Measurements from ENCODE around the gene GNAI2.
A peak's percentile ranks its signal among the peaks of the same experiment; 100 is the strongest.
"Not testable (repeated sequence)": the region's sequence is repeated elsewhere in the genome, so short reads cannot be mapped to it uniquely, and the experiment has no call there.

The GNAI2 gene

DNA sequence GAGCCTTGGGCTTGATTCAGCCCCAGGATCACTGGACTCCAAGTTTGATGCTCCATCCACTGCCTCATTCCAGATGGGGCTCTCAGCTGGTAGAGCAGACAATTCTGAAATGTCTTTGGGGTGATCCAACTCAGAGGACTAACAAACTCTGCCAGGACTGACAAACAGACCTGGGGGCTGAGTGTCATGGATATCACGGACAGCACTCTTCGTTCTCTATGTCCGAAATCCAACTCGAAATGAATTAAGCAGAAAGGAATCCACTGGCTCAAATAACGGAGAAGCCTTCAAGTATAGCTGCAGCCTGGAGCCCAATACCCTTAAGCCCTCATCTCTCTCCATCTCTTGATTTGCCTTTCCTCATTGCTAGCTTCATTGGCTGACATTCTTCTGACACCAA lies 16.7 kb upstream of the GNAI2 start:
- no peaks in the 10 kb centered on the region for H3K4me1 ChIP-seq (ENCODE audit: insufficient read depth, low read length)
- no peak overlapping the region for H3K4me3 ChIP-seq (ENCODE audit: low read length)
- H3K27ac ChIP-seq (ENCODE audit: low read length), result no peak overlapping the region
- no peak overlapping the region for H3K9ac ChIP-seq (ENCODE audit: low read depth, low read length)
- H3K9me3 ChIP-seq (ENCODE audit: insufficient read depth, low read depth, low read length), result no peaks in the 10 kb centered on the region
- no peaks in the 10 kb centered on the region for H3K27me3 ChIP-seq (ENCODE audit: insufficient read depth, low read length)
- no peaks in the 10 kb centered on the region for H3K36me3 ChIP-seq (ENCODE audit: insufficient read depth, low read depth, low read length)

DNA sequence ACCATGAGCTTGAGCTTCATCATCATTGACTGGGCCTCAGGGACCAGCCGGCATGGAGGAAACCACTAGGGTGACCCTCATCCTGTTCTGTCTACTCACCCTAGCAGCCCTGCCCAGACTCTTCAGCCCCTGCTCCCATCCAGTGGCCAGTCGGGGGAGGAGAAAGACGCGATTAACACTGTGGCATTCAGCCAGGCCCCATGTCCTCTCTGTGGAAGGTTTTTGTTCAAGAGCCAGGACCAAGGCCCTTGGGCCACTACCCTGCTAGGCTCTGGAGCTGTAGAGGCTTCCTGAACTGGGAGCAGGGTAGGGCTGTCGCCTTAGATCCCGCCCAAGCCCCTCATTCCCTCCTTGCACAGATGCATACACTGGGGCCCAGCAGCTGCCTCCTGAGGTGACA lies 15.9 kb upstream of the GNAI2 start:
- Histone ChIP-seq H3K4me3 (ENCODE audit: low read length) (no peak overlapping the region), H3K27me3 (ENCODE audit: insufficient read depth, low read length) (no peaks in the 10 kb centered on the region; the same call in 1 of the 2 replicates), H3K27ac (ENCODE audit: low read length) (no peak overlapping the region), H3K9me3 (ENCODE audit: insufficient read depth, low read depth, low read length) (no peaks in the 10 kb centered on the region), H3K4me1 (ENCODE audit: insufficient read depth, low read length) (no peaks in the 10 kb centered on the region), H3K9ac (ENCODE audit: low read depth, low read length) (no peak overlapping the region), H3K36me3 (ENCODE audit: insufficient read depth, low read depth, low read length) (no peaks in the 10 kb centered on the region)

GRCh38 chr3:50221051-50221410 lies 15.0 kb upstream of the GNAI2 start:
- Histone ChIP-seq H3K9ac (ENCODE audit: low read depth, low read length) (no peak overlapping the region), H3K4me3 (ENCODE audit: low read length) (no peak overlapping the region), H3K27ac (ENCODE audit: low read length) (no peak overlapping the region), H3K9me3 (ENCODE audit: insufficient read depth, low read depth, low read length) (no peaks in the 10 kb centered on the region), H3K27me3 (ENCODE audit: insufficient read depth, low read length) (no peaks in the 10 kb centered on the region; the same call in 1 of the 2 replicates), H3K36me3 (ENCODE audit: insufficient read depth, low read depth, low read length) (no peaks in the 10 kb centered on the region), H3K4me1 (ENCODE audit: insufficient read depth, low read length) (no peaks in the 10 kb centered on the region)

DNA sequence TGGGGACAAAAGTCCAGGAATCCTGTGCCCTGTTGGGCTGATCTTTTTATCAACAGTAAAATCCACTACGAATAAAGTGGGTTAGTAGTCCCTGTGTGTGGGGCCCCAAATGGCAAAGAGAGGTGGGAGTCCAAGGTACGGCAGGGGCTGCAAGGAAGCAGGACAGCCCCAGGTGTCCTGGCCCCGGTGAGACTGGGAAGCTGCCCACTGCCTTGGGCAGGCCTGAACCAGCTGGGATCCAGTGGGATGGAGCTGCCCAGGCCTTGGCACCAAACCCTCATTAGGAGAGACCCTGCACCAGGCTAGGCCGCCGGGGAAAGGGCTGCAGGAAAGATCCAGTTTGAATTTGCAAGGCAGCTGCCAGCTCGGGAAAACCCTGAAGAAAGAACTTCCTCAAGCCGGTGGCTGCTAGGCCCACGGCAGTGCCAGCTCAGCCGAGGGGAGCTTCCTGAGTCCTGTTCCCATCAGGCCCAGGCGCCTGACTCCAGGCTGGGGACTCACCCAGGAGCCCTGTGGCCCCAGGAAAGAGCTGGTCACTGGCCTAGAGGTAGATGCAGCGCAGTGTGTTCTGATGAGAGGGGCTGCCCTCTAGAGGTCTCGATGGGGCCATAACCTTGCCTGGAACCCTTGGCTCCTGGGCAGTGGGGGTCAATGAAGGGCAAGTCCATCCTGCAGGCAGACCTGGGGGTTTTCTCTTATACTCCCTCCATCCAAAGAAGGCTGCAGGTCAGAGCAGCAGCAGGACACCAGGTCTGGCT lies 14.4 kb upstream of the GNAI2 start:
- Histone ChIP-seq H3K36me3 (ENCODE audit: insufficient read depth, low read depth, low read length) (no peaks in the 10 kb centered on the region), H3K4me1 (ENCODE audit: insufficient read depth, low read length) (no peaks in the 10 kb centered on the region), H3K9ac (ENCODE audit: low read depth, low read length) (no peak overlapping the region), H3K4me3 (ENCODE audit: low read length) (no peak overlapping the region), H3K27me3 (ENCODE audit: insufficient read depth, low read length) (peaks cover 4% of the 10 kb centered on the region; the same call in 1 of the 2 replicates), H3K27ac (ENCODE audit: low read length) (no peak overlapping the region), H3K9me3 (ENCODE audit: insufficient read depth, low read depth, low read length) (no peaks in the 10 kb centered on the region)

GRCh38 chr3:50222169-50222528 lies 13.9 kb upstream of the GNAI2 start:
- Histone ChIP-seq H3K27me3 (ENCODE audit: insufficient read depth, low read length) (peaks cover 10% of the 10 kb centered on the region), H3K27ac (ENCODE audit: low read length) (no peak overlapping the region), H3K9ac (ENCODE audit: low read depth, low read length) (no peak overlapping the region), H3K9me3 (ENCODE audit: insufficient read depth, low read depth, low read length) (no peaks in the 10 kb centered on the region), H3K4me3 (ENCODE audit: low read length) (no peak overlapping the region), H3K36me3 (ENCODE audit: insufficient read depth, low read depth, low read length) (no peaks in the 10 kb centered on the region), H3K4me1 (ENCODE audit: insufficient read depth, low read length) (no peaks in the 10 kb centered on the region)

- Histone ChIP-seq H3K9ac (ENCODE audit: low read depth, low read length) (no peak overlapping the region), H3K27ac (ENCODE audit: low read length) (no peak overlapping the region), H3K4me1 (ENCODE audit: insufficient read depth, low read length) (peaks cover 8% of the 10 kb centered on the region)
These were observed 11.4 kb upstream of the GNAI2 start for GRCh38 chr3:50224639-50225038.

DNA sequence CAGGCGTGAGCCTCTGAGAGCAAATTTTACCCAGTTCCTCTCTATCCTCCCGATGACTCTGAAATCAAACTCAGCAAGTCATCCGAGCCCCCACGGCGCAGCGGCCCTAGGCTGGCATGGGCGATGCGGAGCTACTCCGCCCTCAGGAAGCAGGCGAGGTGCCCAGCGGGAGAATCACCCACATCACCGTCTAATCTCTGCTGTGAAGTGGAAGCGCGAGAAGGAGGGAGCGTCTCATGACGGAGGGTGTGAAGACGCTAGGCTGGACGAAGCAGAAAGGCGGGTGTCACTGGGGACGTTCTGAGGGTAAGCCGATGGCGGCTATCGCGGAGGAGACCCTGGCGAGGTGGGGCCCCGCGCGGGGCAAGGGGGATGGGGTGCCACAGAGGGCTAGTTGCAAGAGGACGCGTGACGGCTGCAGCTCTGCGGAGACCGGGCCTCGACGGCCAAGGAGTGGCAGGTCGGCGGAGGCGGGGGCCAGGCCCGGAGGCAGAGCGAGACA lies 9.1 kb upstream of the GNAI2 start:
- Histone ChIP-seq H3K9me3 (ENCODE audit: insufficient read depth, low read depth, low read length) (no peaks in the 10 kb centered on the region), H3K9ac (ENCODE audit: low read depth, low read length) (peak overlapping the region; percentile 79; the same call in 1 of the 2 replicates), H3K27me3 (ENCODE audit: insufficient read depth, low read length) (peaks cover 10% of the 10 kb centered on the region), H3K27ac (ENCODE audit: low read length) (no peak overlapping the region), H3K4me3 (ENCODE audit: low read length) (peak overlapping the region; percentile 75), H3K36me3 (ENCODE audit: insufficient read depth, low read depth, low read length) (no peaks in the 10 kb centered on the region), H3K4me1 (ENCODE audit: insufficient read depth, low read length) (peaks cover 8% of the 10 kb centered on the region)

More at GRCh38 chr3:50224639-50225038, 11.4 kb upstream of the GNAI2 start:
- Histone ChIP-seq H3K36me3 (ENCODE audit: insufficient read depth, low read depth, low read length) (no peaks in the 10 kb centered on the region), H3K27me3 (ENCODE audit: insufficient read depth, low read length) (peaks cover 10% of the 10 kb centered on the region), H3K4me3 (ENCODE audit: low read length) (no peak overlapping the region), H3K9me3 (ENCODE audit: insufficient read depth, low read depth, low read length) (no peaks in the 10 kb centered on the region)

- no peaks in the 10 kb centered on the region for H3K36me3 ChIP-seq (ENCODE audit: insufficient read depth, low read depth, low read length)
- H3K4me3 ChIP-seq (ENCODE audit: low read length), result peak overlapping the region; percentile 97
- peaks cover 8% of the 10 kb centered on the region for H3K4me1 ChIP-seq (ENCODE audit: insufficient read depth, low read length)
- H3K9ac ChIP-seq (ENCODE audit: low read depth, low read length), result peak overlapping the region; percentile 100
- H3K9me3 ChIP-seq (ENCODE audit: insufficient read depth, low read depth, low read length), result no peaks in the 10 kb centered on the region
- peak overlapping the region; percentile 100 for H3K27ac ChIP-seq (ENCODE audit: low read length)
- H3K27me3 ChIP-seq (ENCODE audit: insufficient read depth, low read length), result peaks cover 10% of the 10 kb centered on the region
These were observed 8.4 kb upstream of the GNAI2 start for GRCh38 chr3:50227390-50228183.

GRCh38 chr3:50228184-50228763 lies 7.7 kb upstream of the GNAI2 start:
- H3K27me3 ChIP-seq (ENCODE audit: insufficient read depth, low read length); H3K4me1 ChIP-seq (ENCODE audit: insufficient read depth, low read length); H3K9me3 ChIP-seq (ENCODE audit: insufficient read depth, low read depth, low read length); H3K36me3 ChIP-seq (ENCODE audit: insufficient read depth, low read depth, low read length): not testable (repeated sequence)
- Histone ChIP-seq H3K4me3 (ENCODE audit: low read length) (peak overlapping the region; percentile 97), H3K9ac (ENCODE audit: low read depth, low read length) (peak overlapping the region; percentile 100; the same call in 1 of the 2 replicates), H3K27ac (ENCODE audit: low read length) (peak overlapping the region; percentile 100)

- H3K4me1 ChIP-seq (ENCODE audit: insufficient read depth, low read length), result peaks cover 8% of the 10 kb centered on the region
- H3K4me3 ChIP-seq (ENCODE audit: low read length), result no peak overlapping the region
- no peak overlapping the region for H3K9ac ChIP-seq (ENCODE audit: low read depth, low read length)
- no peaks in the 10 kb centered on the region for H3K9me3 ChIP-seq (ENCODE audit: insufficient read depth, low read depth, low read length)
- no peaks in the 10 kb centered on the region for H3K36me3 ChIP-seq (ENCODE audit: insufficient read depth, low read depth, low read length)
- H3K27ac ChIP-seq (ENCODE audit: low read length), result no peak overlapping the region
- peaks cover 10% of the 10 kb centered on the region for H3K27me3 ChIP-seq (ENCODE audit: insufficient read depth, low read length)
These were observed 6.5 kb upstream of the GNAI2 start for GRCh38 chr3:50229490-50229889.

- Histone ChIP-seq H3K27me3 (ENCODE audit: insufficient read depth, low read length) (peaks cover 10% of the 10 kb centered on the region), H3K27ac (ENCODE audit: low read length) (no peak overlapping the region), H3K9ac (ENCODE audit: low read depth, low read length) (no peak overlapping the region), H3K9me3 (ENCODE audit: insufficient read depth, low read depth, low read length) (no peaks in the 10 kb centered on the region), H3K36me3 (ENCODE audit: insufficient read depth, low read depth, low read length) (no peaks in the 10 kb centered on the region), H3K4me3 (ENCODE audit: low read length) (no peak overlapping the region), H3K4me1 (ENCODE audit: insufficient read depth, low read length) (peaks cover 8% of the 10 kb centered on the region)
These were observed 5.8 kb upstream of the GNAI2 start for GRCh38 chr3:50230104-50230793.

Measured in iPS-20b (cell line).